Renal pelvis (tissue), 4 donors: Measurements from ENCODE around the gene SORCS2. TPM values are rescaled to one million over a fixed set of nuclear protein-coding genes. Genes with fewer than 3 reads are reported as not detected.
"Not testable (repeated sequence)": the region's sequence is repeated elsewhere in the genome, so short reads cannot be mapped to it uniquely, and the experiment has no call there.

ENCODE experiments used
- DNase-seq: peaks from one replicate; pipeline ENCODE4 v3.0.0-alpha.2; 2013
- polyA plus RNA-seq, 3 donors: library from polyadenylated mRNA; unstranded; fragments of 120-200 nt; gene quantifications; one replicate each; pipeline ENCODE4 v1.2.1, GENCODE V29; 2013; ENCODE audit not compliant: insufficient read length in 3 of 3

The SORCS2 gene
- polyA plus RNA-seq, 3 donors, result 5.2 to 11.7 (median 11.1) TPM

DNA sequence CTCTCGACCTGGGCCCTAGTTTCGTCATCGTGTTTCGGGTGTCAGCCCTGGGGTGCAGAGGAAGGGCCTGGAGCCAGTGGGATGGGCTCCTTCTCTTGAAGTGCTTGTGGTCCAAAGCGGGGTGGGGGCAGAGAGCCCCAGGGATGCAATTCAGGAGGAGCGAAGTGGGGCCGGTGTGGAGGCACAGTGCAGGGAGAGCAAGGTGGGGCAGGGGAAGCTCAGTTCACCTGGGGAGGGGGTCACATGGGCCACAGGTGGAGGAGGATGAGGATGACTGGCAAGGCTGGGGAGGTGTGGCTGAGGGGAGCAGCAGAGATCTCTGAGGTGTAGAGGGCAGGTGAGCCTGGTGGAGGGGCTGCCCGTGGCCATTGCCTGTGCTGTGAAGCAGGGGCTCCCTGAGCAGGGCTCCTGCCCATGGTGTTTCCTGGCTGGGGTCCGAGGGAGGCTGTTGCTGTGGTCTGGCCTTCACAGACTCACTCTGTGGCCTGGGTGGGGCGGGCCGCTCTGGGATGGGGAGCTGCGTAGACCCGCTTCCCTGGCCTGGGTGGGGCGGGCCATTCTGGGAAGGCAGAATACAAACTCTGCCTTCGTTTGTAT lies 6.9 kb downstream of the SORCS2 start:
- DNase-seq, result no peak

DNA sequence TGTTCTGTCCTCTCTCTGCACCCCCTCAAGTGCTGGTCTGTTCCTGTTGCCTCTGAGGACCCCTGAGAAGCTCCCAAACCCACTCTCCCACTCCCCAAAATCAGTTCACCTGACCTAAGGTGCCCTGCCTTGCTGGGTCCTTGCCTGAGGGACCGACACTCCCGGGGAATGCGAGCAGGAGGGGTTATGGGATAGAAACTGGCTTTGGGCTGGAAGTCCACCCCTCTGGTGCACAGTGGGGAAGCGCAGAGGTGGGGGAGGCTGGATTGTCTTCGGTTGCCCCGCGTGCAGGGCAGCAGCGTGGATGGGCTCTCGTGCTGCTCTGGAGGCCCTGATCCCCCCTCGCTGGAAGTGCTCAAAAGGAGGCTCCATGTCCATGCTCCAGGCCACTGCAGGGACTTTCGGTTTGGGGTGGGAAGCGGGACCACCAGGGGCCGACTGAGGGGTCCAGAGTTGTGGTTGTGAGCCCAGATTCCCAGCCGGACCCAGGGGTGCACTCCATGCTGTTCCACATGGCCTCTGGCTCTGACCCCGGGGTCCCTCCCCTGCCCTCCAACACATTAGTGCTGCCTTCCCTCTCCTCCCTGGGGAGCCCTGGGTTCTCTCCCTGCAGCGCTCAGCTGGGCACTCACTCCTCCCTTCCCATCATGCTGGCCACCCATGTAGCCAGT lies 7.6 kb downstream of the SORCS2 start:
- no peak for DNase-seq

DNA sequence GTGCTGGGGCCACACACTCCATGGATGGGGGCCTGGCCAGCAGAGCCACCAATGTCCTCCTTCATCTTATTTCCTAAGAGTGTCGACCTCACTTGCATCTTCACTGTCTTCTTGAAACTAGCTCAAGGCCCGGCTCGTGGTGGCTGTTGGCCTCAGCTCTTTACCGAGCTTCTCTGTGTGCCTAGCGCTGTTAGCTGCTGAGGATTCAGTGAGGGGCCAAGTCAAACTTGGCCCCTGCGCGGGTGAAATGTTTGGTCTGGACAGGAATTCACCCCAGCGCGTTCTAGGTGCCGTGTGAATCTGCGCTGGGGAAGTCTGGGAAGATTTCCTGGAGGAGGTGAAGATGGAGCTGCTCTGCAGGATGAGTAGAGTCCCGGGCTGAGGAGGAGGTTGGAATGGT lies 8.5 kb downstream of the SORCS2 start:
- no peak for DNase-seq

- no peak for DNase-seq
These were observed 9.3 kb downstream of the SORCS2 start for GRCh38 chr4:7201420-7202305.

- no peak for DNase-seq
These were observed 10.1 kb downstream of the SORCS2 start for GRCh38 chr4:7202411-7202810.

DNA sequence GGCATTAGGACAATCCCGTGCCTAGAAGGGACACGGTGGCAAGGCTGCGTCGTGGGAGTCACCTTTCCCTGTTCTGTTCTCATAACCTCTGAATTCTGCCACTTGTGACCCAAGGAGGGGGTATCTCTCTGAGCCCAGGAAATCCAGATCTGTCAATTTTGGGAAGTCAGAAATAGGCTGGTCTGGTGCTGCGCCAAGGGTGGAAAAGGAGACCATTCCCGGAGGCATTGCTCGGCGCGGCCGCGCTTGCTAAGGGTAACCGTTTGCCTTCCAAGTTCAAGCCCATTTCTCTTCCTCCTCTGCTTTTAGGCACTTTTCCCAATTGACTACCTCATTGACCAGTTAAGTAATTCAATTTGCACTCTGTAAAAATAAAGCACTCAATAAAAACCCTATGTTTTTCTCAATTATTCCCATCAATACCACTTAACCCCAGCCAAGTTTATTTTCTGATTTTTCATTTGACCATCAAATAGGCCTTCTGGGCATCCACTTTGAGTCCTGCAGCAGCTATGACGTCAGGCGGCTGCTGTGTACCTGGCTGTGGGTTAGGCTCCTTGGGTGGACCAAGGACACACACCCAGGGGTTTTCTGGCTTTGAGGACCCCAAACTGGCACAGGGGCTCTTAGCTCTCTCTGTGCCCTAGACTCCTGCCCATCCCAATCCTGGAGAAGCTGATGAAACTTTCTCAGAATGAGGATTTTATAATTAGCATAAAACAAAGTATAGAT lies 12.5 kb downstream of the SORCS2 start:
- DNase-seq, result no peak

- DNase-seq, result no peak
These were observed 14.0 kb downstream of the SORCS2 start for GRCh38 chr4:7206385-7206784.

DNA sequence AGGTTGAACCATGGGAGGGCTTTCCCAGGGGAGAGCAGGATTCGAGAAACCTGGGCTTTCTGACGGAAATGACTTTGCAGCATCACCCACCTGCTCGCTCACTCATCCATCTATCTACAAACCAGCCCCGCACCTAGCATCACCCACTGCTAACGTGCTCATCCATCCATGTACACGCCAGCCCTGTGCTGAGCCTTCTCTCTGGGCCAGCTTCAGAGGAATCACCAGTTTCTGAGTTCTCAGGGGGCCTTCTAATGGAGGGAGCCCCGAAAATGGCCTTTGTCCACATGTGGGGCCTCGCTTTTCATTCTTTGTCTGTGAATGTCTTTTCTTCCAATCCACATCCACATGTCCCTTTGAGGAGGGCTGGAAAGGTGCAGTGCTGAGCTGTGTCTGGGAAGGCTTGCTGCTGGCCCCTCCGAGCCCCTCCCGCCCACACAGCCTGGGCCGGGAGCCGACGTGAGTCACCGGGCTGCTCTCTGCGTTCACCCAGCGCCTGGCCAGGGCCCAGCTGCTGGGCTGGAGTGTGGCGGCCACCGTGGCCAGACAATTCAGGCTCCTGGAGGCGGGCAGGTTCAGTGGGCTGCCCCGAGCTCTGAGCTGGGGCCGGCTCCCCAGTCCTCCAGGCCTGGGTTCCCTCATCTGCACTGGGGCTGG lies 14.7 kb downstream of the SORCS2 start:
- DNase-seq, result no peak

GRCh38 chr4:7207628-7208231 lies 15.4 kb downstream of the SORCS2 start:
- no peak for DNase-seq

DNA sequence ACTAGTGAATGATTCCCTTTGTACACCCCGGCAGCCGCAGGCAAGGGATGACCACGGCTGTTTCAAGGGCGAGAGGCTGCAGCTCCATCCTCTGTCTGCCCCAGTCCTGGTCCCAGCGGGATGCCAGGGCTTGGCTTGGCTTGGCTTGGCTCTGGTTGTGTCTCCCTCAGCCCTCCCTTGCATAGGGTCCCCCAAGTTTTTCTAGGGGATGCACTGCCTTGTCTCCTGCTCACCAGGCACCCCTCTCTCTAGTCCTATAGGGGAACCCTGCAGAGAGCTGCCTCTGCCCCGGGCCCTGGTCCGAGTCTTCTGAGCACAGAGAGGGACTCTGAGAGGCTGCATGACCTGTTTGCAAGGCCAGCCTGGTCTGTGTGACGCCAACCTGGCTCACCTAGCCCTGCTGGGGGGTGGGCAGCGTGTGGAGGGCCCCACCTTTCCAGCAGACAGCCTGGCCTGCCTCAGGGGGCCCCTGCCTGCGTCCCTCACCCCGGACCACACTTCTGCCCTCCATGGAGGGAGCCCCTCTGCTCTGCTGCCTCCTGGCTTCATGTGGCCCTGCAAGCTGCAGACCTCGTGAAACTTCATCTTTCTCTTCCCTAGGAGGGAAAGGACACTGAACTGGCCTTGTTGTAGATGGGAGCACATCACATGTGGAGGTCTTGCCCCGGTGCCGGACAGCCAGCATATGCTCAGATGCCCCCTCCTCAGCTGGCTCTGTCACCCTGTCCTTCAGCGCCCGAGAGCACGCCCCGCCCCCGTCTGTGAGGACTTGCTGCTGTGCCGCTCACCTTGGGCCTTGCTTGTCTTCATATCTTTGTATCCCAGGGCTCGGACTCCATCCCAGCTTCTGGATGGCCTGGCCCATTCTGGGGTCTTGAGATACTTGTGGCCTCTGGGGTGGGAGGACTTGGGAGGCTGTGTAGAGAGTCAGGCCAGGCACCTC lies 16.4 kb downstream of the SORCS2 start:
- DNase-seq, result no peak

DNA sequence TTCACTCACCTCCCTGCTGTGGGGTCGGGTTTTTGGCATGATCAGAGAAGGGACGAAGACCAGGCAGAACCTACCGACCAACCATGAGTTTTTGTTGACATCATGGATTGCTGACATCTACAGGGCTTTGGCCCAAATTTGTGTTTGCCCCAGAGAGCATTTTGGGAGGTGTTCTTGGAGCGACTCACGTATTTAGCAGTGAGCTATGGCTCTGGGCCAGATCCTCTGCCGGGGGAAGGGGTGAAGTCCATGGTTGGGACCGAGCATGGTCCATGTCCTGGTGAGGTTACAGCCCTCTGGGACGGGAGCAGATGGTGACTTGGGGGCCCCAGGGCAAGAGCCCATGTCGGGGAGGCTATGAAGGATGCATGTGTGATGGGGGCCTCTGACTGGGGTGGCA lies 17.4 kb downstream of the SORCS2 start:
- DNase-seq, result no peak

GRCh38 chr4:7210824-7211223 lies 18.5 kb downstream of the SORCS2 start:
- no peak for DNase-seq

DNA sequence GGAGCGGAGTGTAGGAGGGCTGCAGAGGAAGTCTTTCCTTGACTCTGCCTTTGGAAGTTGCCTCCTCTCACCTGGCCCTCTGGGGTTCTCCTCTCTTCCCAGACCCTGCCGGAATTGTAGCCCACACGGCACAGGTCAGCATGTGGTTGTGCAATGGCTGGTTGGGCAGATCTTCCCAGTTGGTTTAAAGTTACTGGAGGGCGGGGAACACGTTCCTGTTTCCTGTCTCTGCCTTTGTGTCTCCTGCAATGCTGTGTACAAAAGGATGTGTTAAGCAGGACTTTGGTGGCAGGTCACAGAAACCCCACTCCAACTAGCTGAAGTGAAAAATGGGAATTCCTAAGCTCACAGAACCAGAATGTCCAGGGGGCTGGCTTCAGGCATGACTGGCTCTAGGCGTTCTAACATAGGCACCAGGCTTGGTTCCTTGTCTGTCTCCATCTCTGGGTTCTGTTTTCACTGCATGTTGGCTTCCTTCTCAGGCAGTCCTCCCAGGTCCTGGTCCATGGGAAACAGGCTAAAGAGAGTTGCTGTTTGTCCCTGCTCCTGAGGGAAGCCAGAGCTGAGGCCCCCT lies 19.9 kb downstream of the SORCS2 start:
- DNase-seq, result no peak

DNA sequence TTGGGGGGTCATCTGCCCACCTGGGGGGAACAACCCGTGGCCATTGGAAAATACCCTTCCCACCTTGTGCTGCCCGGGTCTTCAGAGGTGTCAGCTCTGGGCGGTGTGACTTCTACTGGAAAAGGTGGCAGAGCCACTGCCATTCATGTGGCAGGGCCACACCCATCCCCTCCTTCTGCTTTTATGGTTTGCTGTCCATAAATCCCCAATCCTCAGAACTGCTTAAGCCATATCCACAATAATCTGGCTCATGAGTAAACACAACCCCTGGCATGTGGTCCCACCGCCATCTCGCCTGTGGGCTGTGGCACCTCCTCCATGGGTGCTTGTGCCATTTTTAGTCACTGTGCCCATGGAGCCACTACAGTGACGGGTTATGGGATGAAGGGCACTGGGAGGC lies 20.6 kb downstream of the SORCS2 start:
- no peak for DNase-seq

GRCh38 chr4:7213807-7214206 lies 21.5 kb downstream of the SORCS2 start:
- DNase-seq, result no peak

- DNase-seq, result no peak
These were observed 22.0 kb downstream of the SORCS2 start for GRCh38 chr4:7214359-7214758.

DNA sequence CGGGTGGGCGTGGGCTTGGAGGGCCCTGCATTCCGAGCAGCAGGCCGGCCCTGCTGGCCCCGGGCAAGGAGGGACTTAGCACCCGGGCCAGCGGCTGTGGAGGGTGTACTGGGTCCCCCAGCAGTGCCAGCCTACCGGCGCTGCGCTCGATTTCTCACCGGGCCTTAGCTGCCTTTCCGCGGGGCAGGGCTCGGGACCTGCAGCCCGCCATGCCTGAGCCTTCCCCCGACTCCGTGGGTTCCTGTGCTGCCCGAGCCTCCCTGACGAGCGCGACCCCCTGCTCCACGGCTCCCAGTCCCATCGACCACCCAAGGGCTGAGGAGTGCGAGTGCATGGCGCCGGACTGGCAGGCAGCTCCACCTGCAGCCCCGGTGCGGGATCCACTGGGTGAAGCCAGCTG lies 22.8 kb downstream of the SORCS2 start:
- not testable (repeated sequence) for DNase-seq

- DNase-seq, result no peak
These were observed 24.7 kb downstream of the SORCS2 start for GRCh38 chr4:7217039-7217438.

GRCh38 chr4:7217474-7218321 lies 25.4 kb downstream of the SORCS2 start:
- DNase-seq, result no peak
